Neural crest cell (in vitro differentiated cells): ENCODE data around the gene SFXN2. TPM values are rescaled to one million over a fixed set of nuclear protein-coding genes. Genes with fewer than 3 reads are reported as not detected.
A peak's percentile ranks its signal among the peaks of the same experiment; 100 is the strongest.

ENCODE experiments used
- DNase-seq: peaks from one replicate; pipeline ENCODE4 v3.0.0; 2021; ENCODE audit warnings: low read depth, mixed read lengths, low spot score
- H3K27ac Mint-ChIP-seq: one replicate; pipeline ENCODE4 v1.8.0; 2021; ENCODE audit warnings: mild to moderate bottlenecking, mixed read lengths; ENCODE audit not compliant: unreplicated experiment
- H3K27me3 Mint-ChIP-seq: 2 replicates; pipeline ENCODE4 v1.8.0; 2021; ENCODE audit warnings: low read depth, mild to moderate bottlenecking, mixed read lengths
- H3K36me3 Mint-ChIP-seq: 2 replicates; pipeline ENCODE4 v1.8.0; 2021; ENCODE audit warnings: low read depth, mild to moderate bottlenecking, mixed read lengths
- H3K4me1 Mint-ChIP-seq: 2 replicates; pipeline ENCODE4 v1.8.0; 2021; ENCODE audit warnings: mixed read lengths
- H3K4me3 Mint-ChIP-seq: one replicate; pipeline ENCODE4 v1.8.0; 2021; ENCODE audit warnings: mild to moderate bottlenecking, mixed read lengths
- H3K9me3 Mint-ChIP-seq: 2 replicates; pipeline ENCODE4 v1.8.0; 2021; ENCODE audit warnings: mixed read lengths
- CTCF ChIP-seq: fragments of 200-600 bp; sonication (generic); conservative IDR thresholded peaks from 2 replicates; pipeline ENCODE4 v1.5.0; 2021; ENCODE audit warnings: antibody characterized with exemption, mild to moderate bottlenecking
- total RNA-seq: library from RNA; stranded (reverse); gene quantifications from 2 replicates; pipeline ENCODE4 v1.2.1, GENCODE V29; 2021

The SFXN2 gene
- total RNA-seq, 1 donor from 2014 or later, result 36.6 TPM

DNA sequence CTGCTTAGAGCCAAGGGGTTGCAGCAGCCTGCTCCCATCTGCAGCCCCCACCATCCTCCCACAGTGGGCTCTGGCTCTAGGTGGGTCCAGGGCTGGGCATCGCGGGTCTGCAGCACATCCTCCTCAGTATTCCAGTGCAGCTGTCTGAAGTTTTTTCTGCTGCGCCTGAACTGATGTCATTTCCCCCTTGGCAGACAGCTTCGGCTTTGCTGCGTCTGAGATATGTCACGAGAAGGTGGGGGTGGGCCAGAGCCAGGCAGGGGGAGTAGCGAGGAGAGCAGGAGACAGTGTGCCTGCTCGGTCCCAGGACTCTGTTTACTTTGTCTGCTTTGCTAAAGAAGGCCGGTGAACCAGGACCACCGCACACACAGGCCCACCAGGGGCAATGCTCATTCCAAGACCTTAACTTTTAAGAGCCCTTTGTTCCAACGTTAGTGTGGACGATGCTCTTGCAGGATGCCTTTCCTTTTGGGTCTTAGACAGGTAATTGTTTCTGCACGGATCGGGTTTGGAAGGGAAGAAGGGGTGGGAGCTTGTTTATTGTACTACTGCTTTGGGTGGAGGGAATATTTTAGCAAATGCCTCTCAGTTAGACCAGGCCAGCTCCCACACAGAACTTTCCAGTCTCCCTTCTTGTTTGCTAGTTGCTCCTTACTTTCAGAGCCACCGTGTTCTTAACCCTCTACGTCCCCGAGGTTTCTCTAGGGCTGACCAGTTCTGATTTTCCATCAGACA lies 61.7 kb downstream of the SFXN2 start:
- Mint-ChIP-seq H3K27me3 (no peaks in the 10 kb centered on the region), H3K36me3 (no peaks in the 10 kb centered on the region), H3K27ac (peak overlapping the region; percentile 79), H3K4me1 (peaks cover 67% of the 10 kb centered on the region), H3K9me3 (no peaks in the 10 kb centered on the region), H3K4me3 (peak overlapping the region; percentile 78)
- DNase-seq, result peak; percentile 28
- no peak for TF ChIP-seq CTCF

- Mint-ChIP-seq H3K36me3 (no peaks in the 10 kb centered on the region), H3K4me3 (peak overlapping the region; percentile 78), H3K9me3 (no peaks in the 10 kb centered on the region), H3K4me1 (peaks cover 72% of the 10 kb centered on the region), H3K27me3 (no peaks in the 10 kb centered on the region), H3K27ac (peak overlapping the region; percentile 79)
- no peak for TF ChIP-seq CTCF
- peak; percentile 61 for DNase-seq
Measured at GRCh38 chr10:102776779-102777456, 62.5 kb downstream of the SFXN2 start.

DNA sequence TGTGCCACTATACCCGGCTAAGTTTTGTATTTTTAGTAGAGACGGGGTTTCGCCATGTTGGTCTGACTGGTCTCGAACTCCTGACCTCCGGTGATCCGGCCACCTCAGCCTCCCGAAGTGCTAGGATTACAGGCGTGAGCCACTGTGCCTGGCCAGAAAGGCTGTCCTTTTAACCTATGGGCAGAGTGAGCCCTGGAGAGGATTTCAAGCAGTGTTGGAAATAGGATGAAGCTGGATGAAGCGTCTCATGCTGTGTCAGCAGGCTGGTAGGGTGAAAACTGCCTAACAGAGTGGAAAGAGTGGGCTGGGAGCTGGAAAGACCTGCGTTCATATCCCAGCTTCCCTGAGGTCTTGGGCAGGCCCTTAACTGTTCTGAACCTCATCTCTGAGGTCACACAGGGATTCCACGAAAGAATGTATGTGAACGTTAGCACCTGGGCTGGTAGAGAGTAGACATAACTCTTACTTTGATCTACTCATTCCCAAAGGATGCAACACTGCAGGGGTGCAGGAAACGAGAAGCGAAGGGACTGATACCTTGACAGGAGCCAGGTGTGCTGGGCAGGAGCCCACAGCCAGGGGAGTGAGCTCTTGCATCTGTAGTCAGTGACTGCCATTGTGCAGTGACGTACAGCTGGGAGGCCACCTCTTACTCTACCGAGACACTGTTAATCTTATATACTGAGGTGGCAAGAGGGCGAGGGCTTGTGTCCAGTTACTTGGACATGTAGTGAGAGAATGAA lies 63.4 kb downstream of the SFXN2 start:
- Mint-ChIP-seq H3K4me1 (peaks cover 75% of the 10 kb centered on the region), H3K36me3 (no peaks in the 10 kb centered on the region), H3K4me3 (peak overlapping the region; percentile 33), H3K27ac (peak overlapping the region; percentile 38), H3K27me3 (no peaks in the 10 kb centered on the region), H3K9me3 (no peaks in the 10 kb centered on the region)
- no peak for TF ChIP-seq CTCF
- DNase-seq, result no peak

GRCh38 chr10:102778781-102779180 lies 64.3 kb downstream of the SFXN2 start:
- TF ChIP-seq CTCF, result no peak
- no peak for DNase-seq
- H3K4me3 Mint-ChIP-seq, result no peak overlapping the region
- peaks cover 74% of the 10 kb centered on the region for H3K4me1 Mint-ChIP-seq
- H3K27me3 Mint-ChIP-seq, result no peaks in the 10 kb centered on the region
- H3K36me3 Mint-ChIP-seq, result no peaks in the 10 kb centered on the region
- no peaks in the 10 kb centered on the region for H3K9me3 Mint-ChIP-seq
- H3K27ac Mint-ChIP-seq, result no peak overlapping the region

GRCh38 chr10:102779680-102780526 lies 65.5 kb downstream of the SFXN2 start:
- no peak for DNase-seq
- no peak overlapping the region for H3K4me3 Mint-ChIP-seq
- no peaks in the 10 kb centered on the region for H3K9me3 Mint-ChIP-seq
- no peak overlapping the region for H3K27ac Mint-ChIP-seq
- H3K4me1 Mint-ChIP-seq, result peaks cover 64% of the 10 kb centered on the region
- no peaks in the 10 kb centered on the region for H3K27me3 Mint-ChIP-seq
- TF ChIP-seq CTCF, result peak; percentile 28
- no peaks in the 10 kb centered on the region for H3K36me3 Mint-ChIP-seq
